ENCODE data around the gene FZD4. TPM values are rescaled to one million over a fixed set of nuclear protein-coding genes. Genes with fewer than 3 reads are reported as not detected.

Gene FZD4
- total RNA-seq, 1 donor from 2014 or later = 26.5 TPM

DNA sequence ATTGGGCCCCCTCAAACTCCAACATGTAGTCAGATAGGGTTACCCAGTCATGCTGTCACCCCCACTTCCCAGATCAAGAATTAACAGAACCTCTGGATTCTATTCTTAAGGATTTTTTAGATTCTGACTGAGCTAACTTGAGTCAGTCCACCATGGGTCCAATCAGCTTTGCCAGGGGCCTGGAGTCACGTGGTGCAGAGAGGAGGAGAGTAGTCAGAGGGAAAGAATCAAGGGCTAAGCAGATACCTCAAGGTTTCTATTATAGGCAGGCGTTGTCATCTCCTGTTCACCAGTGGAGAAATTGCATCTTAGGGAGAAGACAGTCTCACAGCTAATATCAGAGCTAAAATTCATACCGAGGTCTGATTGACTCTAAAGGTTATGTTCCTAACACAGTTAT is 28.2 kb downstream of the FZD4 start:
- H3K4me3 ChIP-seq = no peak overlapping the region
- H3K4me1 ChIP-seq = peaks cover 30% of the 10 kb centered on the region
- DNase-seq = no peak
- H3K27ac ChIP-seq (replicated peaks) = no peak overlapping the region
- no peaks in the 10 kb centered on the region for H3K27me3 ChIP-seq (ENCODE audit: low read depth)
- intact Hi-C loops (cut with micrococcal nuclease) = no loop called here
- no peaks in the 10 kb centered on the region for H3K9me3 ChIP-seq (replicated peaks)
- TF ChIP-seq, protein P1, sequence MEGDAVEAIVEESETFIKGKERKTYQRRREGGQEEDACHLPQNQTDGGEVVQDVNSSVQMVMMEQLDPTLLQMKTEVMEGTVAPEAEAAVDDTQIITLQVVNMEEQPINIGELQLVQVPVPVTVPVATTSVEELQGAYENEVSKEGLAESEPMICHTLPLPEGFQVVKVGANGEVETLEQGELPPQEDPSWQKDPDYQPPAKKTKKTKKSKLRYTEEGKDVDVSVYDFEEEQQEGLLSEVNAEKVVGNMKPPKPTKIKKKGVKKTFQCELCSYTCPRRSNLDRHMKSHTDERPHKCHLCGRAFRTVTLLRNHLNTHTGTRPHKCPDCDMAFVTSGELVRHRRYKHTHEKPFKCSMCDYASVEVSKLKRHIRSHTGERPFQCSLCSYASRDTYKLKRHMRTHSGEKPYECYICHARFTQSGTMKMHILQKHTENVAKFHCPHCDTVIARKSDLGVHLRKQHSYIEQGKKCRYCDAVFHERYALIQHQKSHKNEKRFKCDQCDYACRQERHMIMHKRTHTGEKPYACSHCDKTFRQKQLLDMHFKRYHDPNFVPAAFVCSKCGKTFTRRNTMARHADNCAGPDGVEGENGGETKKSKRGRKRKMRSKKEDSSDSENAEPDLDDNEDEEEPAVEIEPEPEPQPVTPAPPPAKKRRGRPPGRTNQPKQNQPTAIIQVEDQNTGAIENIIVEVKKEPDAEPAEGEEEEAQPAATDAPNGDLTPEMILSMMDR (IDR thresholded peaks at IDR 0.05; ENCODE audit: borderline replicate concordance) = no peak
- H3K36me3 ChIP-seq = no peaks in the 10 kb centered on the region

DNA sequence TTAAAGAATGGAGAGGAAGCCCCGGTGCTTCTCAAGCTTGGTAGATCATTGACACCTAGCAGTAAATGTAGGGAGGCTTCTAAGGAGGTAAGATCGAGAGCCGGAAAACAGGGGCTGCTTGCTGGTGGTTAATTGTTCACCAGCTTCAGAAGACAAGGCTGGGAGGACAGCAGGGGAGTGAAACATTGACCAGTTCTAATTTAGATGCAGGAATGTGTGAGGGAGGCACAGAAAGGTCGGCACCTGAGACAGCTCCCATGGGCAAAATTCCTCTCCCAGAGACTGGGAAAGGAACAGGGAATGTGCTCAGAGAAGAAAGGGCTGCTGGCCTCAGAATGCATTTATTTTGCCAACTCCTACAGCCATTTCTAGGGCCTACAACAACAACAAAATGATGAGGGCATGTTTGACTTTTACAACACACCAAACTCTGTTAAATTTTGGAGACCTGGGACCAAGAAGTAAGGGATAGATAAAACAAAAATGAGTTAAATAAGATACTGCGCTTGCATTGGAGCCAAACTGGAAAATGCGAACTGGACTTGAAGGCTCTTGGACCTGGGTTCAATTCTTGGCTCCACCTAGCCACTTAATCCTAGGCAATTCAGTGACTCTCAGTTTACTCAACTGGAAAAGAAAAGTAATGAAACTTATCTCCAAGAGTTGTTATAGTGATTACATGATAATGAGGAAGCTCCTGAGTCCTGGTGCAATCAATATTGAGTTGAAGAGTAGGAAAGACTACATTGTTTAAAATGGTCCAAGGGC is 31.0 kb downstream of the FZD4 start:
- Histone ChIP-seq H3K4me3 (no peak overlapping the region), H3K27ac (replicated peaks) (peak overlapping the region; percentile 13), H3K9me3 (replicated peaks) (no peaks in the 10 kb centered on the region), H3K27me3 (ENCODE audit: low read depth) (no peaks in the 10 kb centered on the region), H3K36me3 (no peaks in the 10 kb centered on the region), H3K4me1 (peaks cover 21% of the 10 kb centered on the region)
- intact Hi-C loops (cut with micrococcal nuclease) = no loop called here
- TF ChIP-seq, protein P1 (IDR thresholded peaks at IDR 0.05; ENCODE audit: borderline replicate concordance) = no peak
- DNase-seq = no peak

DNA sequence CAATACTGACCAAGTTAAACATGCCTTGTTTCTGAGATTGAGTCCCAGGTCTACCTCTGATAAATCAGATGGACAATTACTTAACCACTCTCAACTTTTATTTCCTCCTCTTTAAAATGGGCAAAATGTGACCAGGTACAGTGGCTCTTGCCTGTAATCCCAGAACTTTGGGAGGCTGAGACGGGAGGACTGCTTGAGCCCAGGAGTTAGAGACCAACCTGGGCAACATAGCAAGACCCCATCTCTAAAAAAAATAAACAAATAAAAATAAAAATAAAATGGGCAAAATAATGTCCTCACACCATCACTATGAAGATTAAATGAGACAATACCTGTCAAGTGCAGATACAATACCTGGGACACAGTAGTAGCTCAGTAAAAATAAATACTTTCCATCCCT is 33.0 kb downstream of the FZD4 start:
- H3K4me1 ChIP-seq = peaks cover 40% of the 10 kb centered on the region
- no peak overlapping the region for H3K4me3 ChIP-seq
- H3K36me3 ChIP-seq = no peaks in the 10 kb centered on the region
- intact Hi-C loops (cut with micrococcal nuclease) = no loop called here
- TF ChIP-seq, protein P1 (IDR thresholded peaks at IDR 0.05; ENCODE audit: borderline replicate concordance) = no peak
- no peak for DNase-seq
- no peaks in the 10 kb centered on the region for H3K27me3 ChIP-seq (ENCODE audit: low read depth)
- no peak overlapping the region for H3K27ac ChIP-seq (replicated peaks)
- H3K9me3 ChIP-seq (replicated peaks) = no peaks in the 10 kb centered on the region

DNA sequence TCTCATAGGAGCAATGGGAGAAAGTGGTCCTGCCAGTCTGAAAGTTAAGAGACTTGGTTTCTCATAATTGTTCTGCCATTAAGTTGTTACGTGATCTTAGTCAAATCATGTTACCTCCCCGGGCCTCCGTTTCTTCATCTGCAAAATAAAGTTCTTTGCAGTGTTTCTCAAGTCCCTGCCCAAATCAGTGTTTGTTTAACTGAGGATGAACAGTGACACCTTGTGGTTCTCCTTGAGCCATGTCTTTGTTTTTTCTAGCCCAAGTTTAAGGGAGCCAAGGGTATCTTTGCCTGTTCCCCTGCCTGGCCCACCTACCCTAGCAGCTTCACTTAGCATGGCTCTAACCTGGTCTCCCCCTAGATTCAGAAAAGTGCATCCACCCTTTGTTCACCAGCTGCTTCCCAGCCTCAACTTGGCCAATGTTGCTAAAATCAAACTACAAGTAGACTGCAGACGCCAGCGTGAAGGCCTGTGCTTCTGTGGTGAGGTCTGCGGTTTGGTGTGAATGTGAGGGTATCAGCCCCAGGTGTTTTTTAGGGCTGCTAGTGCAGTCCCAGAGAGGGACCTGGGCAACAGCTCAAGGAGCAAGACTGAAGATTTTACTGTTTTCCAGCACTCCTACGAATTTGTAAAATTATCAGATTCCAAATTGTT is 35.5 kb downstream of the FZD4 start:
- no peak for DNase-seq
- intact Hi-C loops (cut with micrococcal nuclease) = loop anchor here (5.0 kb wide), 1 partner anchor 47 kb away; no protein-coding TSS in a partner anchor
- Histone ChIP-seq H3K27me3 (ENCODE audit: low read depth) (no peaks in the 10 kb centered on the region), H3K27ac (replicated peaks) (peak overlapping the region; percentile 83), H3K4me1 (peaks cover 52% of the 10 kb centered on the region), H3K9me3 (replicated peaks) (no peaks in the 10 kb centered on the region), H3K36me3 (no peaks in the 10 kb centered on the region), H3K4me3 (no peak overlapping the region)
- TF ChIP-seq, protein P1 (IDR thresholded peaks at IDR 0.05; ENCODE audit: borderline replicate concordance) = peak; percentile 79

DNA sequence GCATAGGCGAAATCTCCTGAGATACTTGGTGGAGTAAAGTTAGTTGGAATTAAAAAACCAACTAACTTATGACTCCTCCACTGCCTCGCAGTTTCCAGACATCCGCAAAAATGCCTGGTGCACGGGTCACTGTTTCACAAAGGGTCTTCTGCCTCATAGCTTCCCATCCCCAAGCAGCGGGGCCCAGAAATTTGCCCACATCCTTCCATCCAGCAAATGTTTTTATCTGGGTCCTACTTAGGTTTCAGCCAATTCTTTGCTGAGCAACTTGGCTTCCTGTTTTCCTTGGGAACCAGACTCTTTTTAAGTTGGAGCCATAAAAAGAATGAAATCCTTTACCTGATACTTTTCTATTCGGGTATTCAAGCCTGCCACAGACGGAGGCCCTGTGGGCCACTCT is 36.2 kb downstream of the FZD4 start:
- Histone ChIP-seq H3K27ac (replicated peaks) (peak overlapping the region; percentile 83), H3K9me3 (replicated peaks) (no peaks in the 10 kb centered on the region)

More for the DNA sequence above, 36.2 kb downstream of the FZD4 start:
- H3K36me3 ChIP-seq = no peaks in the 10 kb centered on the region
- H3K27me3 ChIP-seq (ENCODE audit: low read depth) = no peaks in the 10 kb centered on the region
- TF ChIP-seq, protein P1 (IDR thresholded peaks at IDR 0.05; ENCODE audit: borderline replicate concordance) = no peak
- no peak overlapping the region for H3K4me3 ChIP-seq
- no peak for DNase-seq
- peaks cover 47% of the 10 kb centered on the region for H3K4me1 ChIP-seq
- intact Hi-C loops (cut with micrococcal nuclease) = loop anchor here (5.0 kb wide), 1 partner anchor 47 kb away; no protein-coding TSS in a partner anchor

All from left ventricle myocardium inferior (tissue), 1 donor.